DOHH2 (cell line): Measurements from ENCODE around the gene NOSTRIN.

Experiments
- H3F3A ChIP-seq: fragments of 200-600 bp; sonication (generic), shearing (Covaris generic); 2 replicates; pipeline ENCODE4 v1.6.0; 2016; ENCODE audit warnings: antibody characterized with exemption, mild to moderate bottlenecking; ENCODE audit not compliant: control insufficient read depth, insufficient read depth
- H3K27ac ChIP-seq: fragments of 200-600 bp; sonication (generic); 2 replicates; pipeline ENCODE4 v1.5.1; 2014; ENCODE audit warnings: low read depth, mild to moderate bottlenecking, low read length, moderate library complexity
- H3K27me3 ChIP-seq: fragments of 200-600 bp; sonication (generic); 2 replicates; pipeline ENCODE4 v1.6.1; 2014; ENCODE audit warnings: mild to moderate bottlenecking, low read length, mixed read lengths; ENCODE audit not compliant: control insufficient read depth
- H3K36me3 ChIP-seq: fragments of 200-600 bp; sonication (generic); 2 replicates; pipeline ENCODE4 v1.6.1; 2014; ENCODE audit warnings: mild to moderate bottlenecking, low read length, moderate library complexity, mixed read lengths; ENCODE audit not compliant: control insufficient read depth
- H3K4me1 ChIP-seq: fragments of 200-600 bp; sonication (generic); 2 replicates; pipeline ENCODE4 v1.6.1; 2014; ENCODE audit warnings: mild to moderate bottlenecking, low read length, mixed read lengths; ENCODE audit not compliant: control insufficient read depth
- H3K4me2 ChIP-seq: fragments of 200-600 bp; sonication (generic); 2 replicates; pipeline ENCODE4 v1.6.0; 2014; ENCODE audit warnings: mild to moderate bottlenecking, low read length, moderate library complexity
- H3K4me3 ChIP-seq: fragments of 200-600 bp; sonication (generic); 2 replicates; pipeline ENCODE4 v1.5.1; 2014; ENCODE audit warnings: mild to moderate bottlenecking, low read length, mixed read lengths
- H3K79me2 ChIP-seq: fragments of 200-600 bp; sonication (generic); 2 replicates; pipeline ENCODE4 v1.6.1; 2014; ENCODE audit warnings: mild to moderate bottlenecking, low read length, mixed read lengths; ENCODE audit not compliant: control insufficient read depth
- H3K9me2 ChIP-seq: fragments of 200-600 bp; sonication (generic); replicated peaks from 2 replicates; pipeline ENCODE4 v1.6.1; 2014; ENCODE audit warnings: mild to moderate bottlenecking, low read length, mixed read lengths; ENCODE audit not compliant: control insufficient read depth
- H3K9me3 ChIP-seq: fragments of 200-600 bp; sonication (generic); 2 replicates; pipeline ENCODE4 v1.6.1; 2014; ENCODE audit warnings: antibody characterized with exemption, low read length, mixed read lengths; ENCODE audit not compliant: control insufficient read depth, insufficient read depth
- H4K20me1 ChIP-seq: fragments of 200-600 bp; sonication (generic); 2 replicates; pipeline ENCODE4 v1.6.0; 2014; ENCODE audit warnings: low read depth, mild to moderate bottlenecking, antibody characterized with exemption, low read length, moderate library complexity; ENCODE audit not compliant: control insufficient read depth, insufficient read depth
- EZH2phosphoT487 ChIP-seq: fragments of 200-600 bp; sonication (generic); IDR thresholded peaks from 2 replicates; pipeline ENCODE4 v1.6.1; 2017; ENCODE audit warnings: borderline replicate concordance, mild to moderate bottlenecking, antibody characterized with exemption, low read length, moderate library complexity, mixed read lengths
- TF ChIP-seq, protein P1 (sequence below): fragments of 200-600 bp; sonication (generic); IDR thresholded peaks from one replicate; pipeline ENCODE4 v1.5.1; 2014; ENCODE audit warnings: antibody characterized with exemption, mild to moderate bottlenecking, low read depth, low read length; ENCODE audit not compliant: poor library complexity, severe bottlenecking

The NOSTRIN gene

DNA sequence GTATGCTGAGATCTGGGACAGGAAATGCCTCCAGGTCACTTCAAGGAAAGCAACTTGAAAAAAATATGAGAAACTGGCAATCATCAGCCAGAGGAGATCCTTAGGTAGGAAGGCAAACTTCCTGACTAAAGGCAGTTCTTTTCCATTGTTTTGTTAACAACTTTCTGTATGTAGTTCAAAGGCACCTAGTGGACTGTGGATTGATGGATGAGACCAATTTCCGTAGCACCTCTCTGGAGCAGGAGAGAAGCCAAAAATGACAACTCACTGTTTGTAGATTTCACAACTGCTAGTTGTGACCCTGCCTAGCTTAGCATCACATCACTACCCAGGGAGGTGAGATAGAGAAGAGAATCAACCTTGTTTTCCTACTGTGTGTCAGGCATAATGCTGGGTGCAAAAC, 21.8 kb upstream of the NOSTRIN start:
- Histone ChIP-seq H4K20me1 (no peaks in the 10 kb centered on the region), H3K4me2 (no peak overlapping the region), H3K9me3 (no peaks in the 10 kb centered on the region), H3K9me2 (no peaks in the 10 kb centered on the region), H3K27me3 (peaks cover 5% of the 10 kb centered on the region; the same call in 1 of the 2 replicates), H3K4me3 (no peak overlapping the region), H3F3A (no peaks in the 10 kb centered on the region), H3K36me3 (no peaks in the 10 kb centered on the region), H3K27ac (no peak overlapping the region), H3K4me1 (no peaks in the 10 kb centered on the region), H3K79me2 (no peaks in the 10 kb centered on the region)
- TF ChIP-seq, protein P1, sequence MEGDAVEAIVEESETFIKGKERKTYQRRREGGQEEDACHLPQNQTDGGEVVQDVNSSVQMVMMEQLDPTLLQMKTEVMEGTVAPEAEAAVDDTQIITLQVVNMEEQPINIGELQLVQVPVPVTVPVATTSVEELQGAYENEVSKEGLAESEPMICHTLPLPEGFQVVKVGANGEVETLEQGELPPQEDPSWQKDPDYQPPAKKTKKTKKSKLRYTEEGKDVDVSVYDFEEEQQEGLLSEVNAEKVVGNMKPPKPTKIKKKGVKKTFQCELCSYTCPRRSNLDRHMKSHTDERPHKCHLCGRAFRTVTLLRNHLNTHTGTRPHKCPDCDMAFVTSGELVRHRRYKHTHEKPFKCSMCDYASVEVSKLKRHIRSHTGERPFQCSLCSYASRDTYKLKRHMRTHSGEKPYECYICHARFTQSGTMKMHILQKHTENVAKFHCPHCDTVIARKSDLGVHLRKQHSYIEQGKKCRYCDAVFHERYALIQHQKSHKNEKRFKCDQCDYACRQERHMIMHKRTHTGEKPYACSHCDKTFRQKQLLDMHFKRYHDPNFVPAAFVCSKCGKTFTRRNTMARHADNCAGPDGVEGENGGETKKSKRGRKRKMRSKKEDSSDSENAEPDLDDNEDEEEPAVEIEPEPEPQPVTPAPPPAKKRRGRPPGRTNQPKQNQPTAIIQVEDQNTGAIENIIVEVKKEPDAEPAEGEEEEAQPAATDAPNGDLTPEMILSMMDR = no peak
- TF ChIP-seq EZH2phosphoT487 = no peak

- TF ChIP-seq, protein P1 = no peak
- no peak for TF ChIP-seq EZH2phosphoT487
- Histone ChIP-seq H3F3A (no peaks in the 10 kb centered on the region), H3K27ac (no peak overlapping the region), H3K27me3 (peaks cover 3% of the 10 kb centered on the region; the same call in 1 of the 2 replicates), H3K9me3 (no peaks in the 10 kb centered on the region), H3K4me2 (no peak overlapping the region), H4K20me1 (no peaks in the 10 kb centered on the region), H3K36me3 (no peaks in the 10 kb centered on the region), H3K4me1 (no peaks in the 10 kb centered on the region), H3K9me2 (no peaks in the 10 kb centered on the region), H3K79me2 (no peaks in the 10 kb centered on the region), H3K4me3 (no peak overlapping the region)
Measured at GRCh38 chr2:168781191-168781817, 21.1 kb upstream of the NOSTRIN start.

GRCh38 chr2:168782271-168782670, 20.2 kb upstream of the NOSTRIN start:
- Histone ChIP-seq H3K4me3 (no peak overlapping the region), H3K27ac (no peak overlapping the region), H3K9me2 (no peaks in the 10 kb centered on the region), H3K79me2 (no peaks in the 10 kb centered on the region), H3K4me2 (no peak overlapping the region), H3K4me1 (no peaks in the 10 kb centered on the region), H3F3A (no peaks in the 10 kb centered on the region), H3K36me3 (no peaks in the 10 kb centered on the region), H3K9me3 (no peaks in the 10 kb centered on the region), H4K20me1 (no peaks in the 10 kb centered on the region), H3K27me3 (peaks cover 3% of the 10 kb centered on the region; the same call in 1 of the 2 replicates)
- TF ChIP-seq, protein P1 = no peak
- no peak for TF ChIP-seq EZH2phosphoT487
